SK-N-SH (cell line): ENCODE results near the gene INPP5E. TPM values are rescaled to one million over a fixed set of nuclear protein-coding genes. Genes with fewer than 3 reads are reported as not detected.

Source experiments
- CTCF ChIA-PET: fragments of 300-600, 350-600 bp; formaldehyde crosslinking; extraction: SDS; loops from one replicate; lab custom pipeline; 2021; lab: Yijun Ruan, JAX
- POLR2A ChIA-PET: fragments of 350-600 bp; sonication (Branson Sonifier 250); formaldehyde crosslinking; extraction: SDS; loops from one replicate; lab custom pipeline; 2020; ENCODE audit warnings: antibody characterized with exemption, inconsistent platforms; lab: Yijun Ruan, JAX
- DNase-seq: peaks from one replicate; pipeline ENCODE4 v3.0.0; 2012
- H2AFZ ChIP-seq: fragments of 200-600 bp; sonication (generic); 2 replicates; pipeline ENCODE4 v1.8.1; 2016; ENCODE audit warnings: antibody characterized with exemption, mild to moderate bottlenecking, low read depth
- H3F3A ChIP-seq: fragments of 200-600 bp; sonication (generic); replicated peaks from 2 replicates; pipeline ENCODE3; 2016; ENCODE audit warnings: antibody characterized with exemption, mild to moderate bottlenecking; ENCODE audit not compliant: insufficient read depth
- H3K27ac ChIP-seq, 2 experiments: fragments of 200-500 bp in 1 of 2; fragments of 200-600 bp in 1 of 2; sonication (Bioruptor generic) in 1 of 2; sonication (generic), shearing (Covaris generic) in 1 of 2; 2 replicates each; pipeline versions ENCODE4 v1.5.1 to v1.6.1; 2014 to 2016; ENCODE audit warnings: low read depth in 2 of 2, inconsistent platforms in 1 of 2, low read length in 1 of 2, mild to moderate bottlenecking in 1 of 2, mixed read lengths in 1 of 2
- H3K27me3 ChIP-seq: fragments of 200-600 bp; sonication (generic), shearing (Covaris generic); 2 replicates; pipeline ENCODE4 v1.6.1; 2016; ENCODE audit warnings: mixed run types; ENCODE audit not compliant: insufficient read depth
- H3K36me3 ChIP-seq, 2 experiments: fragments of 200-500 bp in 1 of 2; fragments of 200-600 bp in 1 of 2; sonication (Bioruptor generic) in 1 of 2; sonication (generic) in 1 of 2; replicated peaks in 1 of 2; 2 replicates each; pipeline versions ENCODE3 to v1.5.1; 2014 to 2016; ENCODE audit warnings: low read length in 1 of 2, mild to moderate bottlenecking in 1 of 2; ENCODE audit not compliant: insufficient read depth in 2 of 2, control insufficient read depth in 1 of 2
- H3K4me1 ChIP-seq, 2 experiments: fragments of 200-500 bp in 1 of 2; fragments of 200-600 bp in 1 of 2; sonication (Bioruptor generic) in 1 of 2; sonication (generic), shearing (Covaris generic) in 1 of 2; 2 replicates each; pipeline versions ENCODE4 v1.5.1 to v1.6.1; 2014 to 2016; ENCODE audit warnings: low read depth in 1 of 2, low read length in 1 of 2, mixed run types in 1 of 2; ENCODE audit not compliant: insufficient read depth in 2 of 2, control insufficient read depth in 1 of 2
- H3K4me2 ChIP-seq: fragments of 200-600 bp; sonication (generic), shearing (Covaris generic); 2 replicates; pipeline ENCODE4 v1.6.1; 2017; ENCODE audit warnings: mixed run types
- H3K4me3 ChIP-seq, 2 experiments: fragments of 200-500 bp in 1 of 2; fragments of 200-600 bp in 1 of 2; sonication (Bioruptor generic) in 1 of 2; sonication (generic), shearing (Covaris generic) in 1 of 2; 2 replicates each; pipeline versions ENCODE4 v1.5.1 to v1.8.1; 2014 to 2016; ENCODE audit warnings: low read depth in 2 of 2, inconsistent platforms in 1 of 2, low read length in 1 of 2, mild to moderate bottlenecking in 1 of 2, mixed read lengths in 1 of 2, moderate library complexity in 1 of 2
- H3K79me2 ChIP-seq: fragments of 200-600 bp; sonication (generic); 2 replicates; pipeline ENCODE4 v1.8.1; 2017; ENCODE audit warnings: mild to moderate bottlenecking; ENCODE audit not compliant: insufficient read depth
- H3K9ac ChIP-seq: fragments of 200-600 bp; sonication (generic); 2 replicates; pipeline ENCODE4 v1.6.1; 2017; ENCODE audit warnings: mixed run types
- H3K9me2 ChIP-seq: fragments of 200-600 bp; sonication (generic); 2 replicates; pipeline ENCODE4 v1.6.1; 2017; ENCODE audit warnings: mixed run types
- H3K9me3 ChIP-seq: fragments of 200-600 bp; sonication (generic); 2 replicates; pipeline ENCODE4 v1.6.1; 2017; ENCODE audit warnings: mixed run types, mild to moderate bottlenecking, moderate library complexity
- H4K20me1 ChIP-seq: fragments of 200-600 bp; sonication (generic); 2 replicates; pipeline ENCODE4 v1.6.1; 2017; ENCODE audit warnings: mild to moderate bottlenecking, mixed run types; ENCODE audit not compliant: insufficient read depth
- ELF1 ChIP-seq: IDR thresholded peaks from 2 replicates; pipeline ENCODE4 v1.4.0; 2012
- EP300 ChIP-seq, 2 experiments: IDR thresholded peaks; 2 replicates each; pipeline versions ENCODE4 v1.4.0 to v1.6.1; 2012; ENCODE audit warnings: borderline replicate concordance in 1 of 2, low read depth in 1 of 2, low read length in 1 of 2
- EZH2phosphoT487 ChIP-seq: fragments of 200-600 bp; sonication (generic); IDR thresholded peaks from 2 replicates; pipeline ENCODE4 v1.6.1; 2017; ENCODE audit warnings: low read depth, mixed run types, mild to moderate bottlenecking, antibody characterized with exemption, moderate library complexity, borderline replicate concordance
- FOSL2 ChIP-seq: IDR thresholded peaks from 2 replicates; pipeline ENCODE4 v1.4.0; 2012; ENCODE audit warnings: low read depth, mild to moderate bottlenecking, moderate library complexity, borderline replicate concordance
- FOXJ3 ChIP-seq: sonication (generic); formaldehyde crosslinking; IDR thresholded peaks from 2 replicates; pipeline ENCODE4 v1.5.1; 2020; ENCODE audit warnings: mild to moderate bottlenecking, missing genetic modification reagents
- FOXM1 ChIP-seq: IDR thresholded peaks from 2 replicates; pipeline ENCODE4 v1.4.0; 2012; ENCODE audit warnings: low read depth, mild to moderate bottlenecking
- RAD21 ChIP-seq: IDR thresholded peaks from 2 replicates; pipeline ENCODE4 v1.6.1; 2012; ENCODE audit warnings: mild to moderate bottlenecking, low read length
- RFX5 ChIP-seq: IDR thresholded peaks from 2 replicates; pipeline ENCODE4 v1.6.1; 2012; ENCODE audit warnings: mild to moderate bottlenecking, improper control_type of control experiment, low read length
- RXRA ChIP-seq: IDR thresholded peaks from 2 replicates; pipeline ENCODE4 v1.4.0; 2012; ENCODE audit warnings: low read depth, mild to moderate bottlenecking, borderline replicate concordance
- SIN3A ChIP-seq: IDR thresholded peaks from 2 replicates; pipeline ENCODE4 v1.6.1; 2012; ENCODE audit warnings: low read depth, mild to moderate bottlenecking, low read length, moderate library complexity, borderline replicate concordance
- TAF1 ChIP-seq: IDR thresholded peaks from 2 replicates; pipeline ENCODE4 v1.6.1; 2012; ENCODE audit warnings: low read depth, mild to moderate bottlenecking, low read length, moderate library complexity, borderline replicate concordance
- TCF12 ChIP-seq: IDR thresholded peaks from 2 replicates; pipeline ENCODE4 v1.4.0; 2012
- TEAD4 ChIP-seq: IDR thresholded peaks from 2 replicates; pipeline ENCODE4 v1.4.0; 2012; ENCODE audit warnings: mild to moderate bottlenecking, borderline replicate concordance; ENCODE audit not compliant: insufficient read depth
- YY1 ChIP-seq: IDR thresholded peaks from 2 replicates; pipeline ENCODE4 v1.4.0; 2012; ENCODE audit warnings: low read depth, mild to moderate bottlenecking
- WGBS: methylation state at CpG from one replicate; pipeline ENCODE4 v1.1.6; 2017; ENCODE audit warnings: low lambda C conversion rate; 5-methylcytosine and 5-hydroxymethylcytosine counted together
- polyA plus RNA-seq, 3 experiments: library from polyadenylated mRNA; depleted of rRNA; stranded (reverse); fragments of >200 nt; gene quantifications; 2 replicates each; pipeline ENCODE4 v1.2.3, GENCODE V29; 2012
- TF ChIP-seq, protein P1 (sequence below): IDR thresholded peaks from 2 replicates; pipeline ENCODE4 v1.4.0; 2012; ENCODE audit warnings: low read depth, borderline replicate concordance
- TF ChIP-seq, protein P2 (sequence below): fragments of 200-600 bp; sonication (generic); IDR thresholded peaks from 2 replicates; pipeline ENCODE4 v1.6.1; 2017; ENCODE audit warnings: antibody characterized with exemption, mild to moderate bottlenecking, moderate library complexity
- TF ChIP-seq, protein P3 (sequence below): fragments of 150-350 bp; IDR thresholded peaks from 2 replicates; pipeline ENCODE4 v1.6.1; 2016; ENCODE audit warnings: mild to moderate bottlenecking, low read depth, low read length
- TF ChIP-seq, protein P4 (sequence below): IDR thresholded peaks from 2 replicates; pipeline ENCODE4 v1.4.0; 2012; ENCODE audit warnings: low read depth
- TF ChIP-seq, protein P5 (sequence below): IDR thresholded peaks from 2 replicates; pipeline ENCODE4; 2012
- TF ChIP-seq, protein P6 (sequence below): fragments of 150-350 bp; IDR thresholded peaks from 2 replicates; pipeline ENCODE4 v1.6.1; 2017; ENCODE audit warnings: antibody characterized with exemption, low read length, low read depth, borderline replicate concordance

Gene INPP5E
- polyA plus RNA-seq, 1 of the 3 experiments (the other 2 are of a cell fraction): 12.8 TPM

DNA sequence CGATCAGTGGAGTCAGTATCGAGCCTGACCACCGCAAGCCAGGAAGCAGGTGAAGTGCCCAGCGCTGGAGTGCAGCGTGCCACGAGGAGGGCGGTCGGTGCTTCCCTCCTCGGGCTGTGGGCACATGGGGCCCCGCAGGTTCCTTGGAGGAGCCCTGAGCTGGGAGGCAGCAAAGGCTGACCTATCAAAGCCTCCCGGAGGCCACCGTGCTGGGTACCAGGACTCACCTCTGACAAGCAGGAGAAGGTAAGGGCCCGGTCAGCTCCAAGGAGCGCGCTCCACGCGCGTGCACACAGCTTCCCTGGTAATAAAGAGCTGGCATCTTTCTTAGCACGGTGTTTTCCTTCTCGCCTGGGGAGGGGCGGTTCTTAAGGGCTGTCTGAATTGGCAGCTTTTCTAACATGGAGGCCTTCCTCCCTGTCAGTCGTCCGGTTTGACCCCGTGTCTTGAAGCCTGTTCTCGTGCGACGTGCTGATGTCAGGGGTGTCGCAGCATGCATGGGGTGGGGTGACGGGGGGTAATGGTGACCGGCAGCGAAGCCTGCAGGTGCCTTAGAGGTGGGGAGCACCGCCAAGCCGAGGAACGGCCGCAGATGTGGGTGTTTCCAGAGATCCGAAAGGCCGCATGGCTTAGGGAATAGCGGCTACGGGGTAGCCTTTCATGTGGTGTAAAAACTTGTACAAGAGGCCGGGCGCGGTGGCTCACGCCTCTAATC lies 16.1 kb downstream of the INPP5E start:
- TF ChIP-seq TAF1 (no peak), FOSL2 (no peak), EZH2phosphoT487 (no peak), EP300 (IDR thresholded peaks at IDR 0.05; ENCODE audit: borderline replicate concordance in 1 of 2, low read depth in 1 of 2, low read length in 1 of 2) (no peak), RFX5 (no peak), SIN3A (no peak), FOXM1 (no peak), TCF12 (no peak), RXRA (no peak)
- TF ChIP-seq, protein P1, sequence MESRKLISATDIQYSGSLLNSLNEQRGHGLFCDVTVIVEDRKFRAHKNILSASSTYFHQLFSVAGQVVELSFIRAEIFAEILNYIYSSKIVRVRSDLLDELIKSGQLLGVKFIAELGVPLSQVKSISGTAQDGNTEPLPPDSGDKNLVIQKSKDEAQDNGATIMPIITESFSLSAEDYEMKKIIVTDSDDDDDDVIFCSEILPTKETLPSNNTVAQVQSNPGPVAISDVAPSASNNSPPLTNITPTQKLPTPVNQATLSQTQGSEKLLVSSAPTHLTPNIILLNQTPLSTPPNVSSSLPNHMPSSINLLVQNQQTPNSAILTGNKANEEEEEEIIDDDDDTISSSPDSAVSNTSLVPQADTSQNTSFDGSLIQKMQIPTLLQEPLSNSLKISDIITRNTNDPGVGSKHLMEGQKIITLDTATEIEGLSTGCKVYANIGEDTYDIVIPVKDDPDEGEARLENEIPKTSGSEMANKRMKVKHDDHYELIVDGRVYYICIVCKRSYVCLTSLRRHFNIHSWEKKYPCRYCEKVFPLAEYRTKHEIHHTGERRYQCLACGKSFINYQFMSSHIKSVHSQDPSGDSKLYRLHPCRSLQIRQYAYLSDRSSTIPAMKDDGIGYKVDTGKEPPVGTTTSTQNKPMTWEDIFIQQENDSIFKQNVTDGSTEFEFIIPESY: no peak
- TF ChIP-seq, protein P2, sequence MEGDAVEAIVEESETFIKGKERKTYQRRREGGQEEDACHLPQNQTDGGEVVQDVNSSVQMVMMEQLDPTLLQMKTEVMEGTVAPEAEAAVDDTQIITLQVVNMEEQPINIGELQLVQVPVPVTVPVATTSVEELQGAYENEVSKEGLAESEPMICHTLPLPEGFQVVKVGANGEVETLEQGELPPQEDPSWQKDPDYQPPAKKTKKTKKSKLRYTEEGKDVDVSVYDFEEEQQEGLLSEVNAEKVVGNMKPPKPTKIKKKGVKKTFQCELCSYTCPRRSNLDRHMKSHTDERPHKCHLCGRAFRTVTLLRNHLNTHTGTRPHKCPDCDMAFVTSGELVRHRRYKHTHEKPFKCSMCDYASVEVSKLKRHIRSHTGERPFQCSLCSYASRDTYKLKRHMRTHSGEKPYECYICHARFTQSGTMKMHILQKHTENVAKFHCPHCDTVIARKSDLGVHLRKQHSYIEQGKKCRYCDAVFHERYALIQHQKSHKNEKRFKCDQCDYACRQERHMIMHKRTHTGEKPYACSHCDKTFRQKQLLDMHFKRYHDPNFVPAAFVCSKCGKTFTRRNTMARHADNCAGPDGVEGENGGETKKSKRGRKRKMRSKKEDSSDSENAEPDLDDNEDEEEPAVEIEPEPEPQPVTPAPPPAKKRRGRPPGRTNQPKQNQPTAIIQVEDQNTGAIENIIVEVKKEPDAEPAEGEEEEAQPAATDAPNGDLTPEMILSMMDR: no peak
- Histone ChIP-seq H3K79me2 (no peaks in the 10 kb centered on the region), H3F3A (peaks cover 16% of the 10 kb centered on the region), H3K9ac (no peak overlapping the region), H3K27ac (no peak overlapping the region), H3K4me2 (no peak overlapping the region), H3K36me3 (peaks cover 21 to 42% of the 10 kb centered on the region in 2 experiments), H2AFZ (no peak overlapping the region), H4K20me1 (no peaks in the 10 kb centered on the region), H3K9me2 (no peaks in the 10 kb centered on the region), H3K4me1 (no peaks in the 10 kb centered on the region), H3K27me3 (no peaks in the 10 kb centered on the region), H3K4me3 (no peak overlapping the region), H3K9me3 (no peaks in the 10 kb centered on the region)
- ChIA-PET CTCF (interaction anchor here (0.8 to 1.5 kb wide), 4 partner anchors 14 to 111 kb away, joined by 3 to 4 read pairs (median 4); no protein-coding TSS in a partner anchor), POLR2A (no interaction called here)
- DNase-seq: no peak
- WGBS: 98% methylated on average over 33 of the region's 43 CpGs

DNA sequence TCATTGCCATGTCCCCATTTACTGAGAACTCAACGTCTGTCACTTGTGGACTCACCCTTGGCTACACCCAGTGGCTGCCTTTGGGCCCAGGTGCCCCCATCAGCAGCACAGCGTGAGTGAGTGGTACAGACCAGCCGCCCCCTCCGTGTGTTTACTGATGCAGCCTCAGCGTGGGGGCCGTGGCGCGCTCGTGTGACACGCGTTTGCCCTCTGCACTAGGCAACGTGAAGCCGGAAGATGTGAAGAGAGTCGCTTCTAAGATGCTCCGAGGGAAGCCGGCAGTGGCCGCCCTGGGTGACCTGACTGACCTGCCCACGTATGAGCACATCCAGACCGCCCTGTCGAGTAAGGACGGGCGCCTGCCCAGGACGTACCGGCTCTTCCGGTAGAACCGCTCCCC lies 16.8 kb downstream of the INPP5E start:
- H3K27me3 ChIP-seq: no peaks in the 10 kb centered on the region
- no peak overlapping the region for H3K4me3 ChIP-seq
- no peaks in the 10 kb centered on the region for H3K9me3 ChIP-seq
- no peak overlapping the region for H3K27ac ChIP-seq
- peaks cover 12% of the 10 kb centered on the region for H3F3A ChIP-seq
- H3K79me2 ChIP-seq: no peaks in the 10 kb centered on the region
- DNase-seq: no peak
- ChIA-PET CTCF (no interaction called here), POLR2A (no interaction called here)
- no peak overlapping the region for H3K4me2 ChIP-seq
- no peak overlapping the region for H2AFZ ChIP-seq
- no peak overlapping the region for H3K9ac ChIP-seq
- WGBS: 90% methylated on average over 5 of the region's 26 CpGs
- peaks cover 21 to 49% of the 10 kb centered on the region in 2 experiments for H3K36me3 ChIP-seq
- no peaks in the 10 kb centered on the region for H3K9me2 ChIP-seq
- no peaks in the 10 kb centered on the region for H4K20me1 ChIP-seq
- no peaks in the 10 kb centered on the region for H3K4me1 ChIP-seq
- TF ChIP-seq, protein P3, sequence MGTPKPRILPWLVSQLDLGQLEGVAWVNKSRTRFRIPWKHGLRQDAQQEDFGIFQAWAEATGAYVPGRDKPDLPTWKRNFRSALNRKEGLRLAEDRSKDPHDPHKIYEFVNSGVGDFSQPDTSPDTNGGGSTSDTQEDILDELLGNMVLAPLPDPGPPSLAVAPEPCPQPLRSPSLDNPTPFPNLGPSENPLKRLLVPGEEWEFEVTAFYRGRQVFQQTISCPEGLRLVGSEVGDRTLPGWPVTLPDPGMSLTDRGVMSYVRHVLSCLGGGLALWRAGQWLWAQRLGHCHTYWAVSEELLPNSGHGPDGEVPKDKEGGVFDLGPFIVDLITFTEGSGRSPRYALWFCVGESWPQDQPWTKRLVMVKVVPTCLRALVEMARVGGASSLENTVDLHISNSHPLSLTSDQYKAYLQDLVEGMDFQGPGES: no peak
- TF ChIP-seq, protein P4, sequence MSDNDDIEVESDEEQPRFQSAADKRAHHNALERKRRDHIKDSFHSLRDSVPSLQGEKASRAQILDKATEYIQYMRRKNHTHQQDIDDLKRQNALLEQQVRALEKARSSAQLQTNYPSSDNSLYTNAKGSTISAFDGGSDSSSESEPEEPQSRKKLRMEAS: no peak
- no peak for TF ChIP-seq TEAD4
- TF ChIP-seq FOSL2: no peak
- no peak for TF ChIP-seq YY1
- no peak for TF ChIP-seq ELF1
- TF ChIP-seq RAD21: no peak
- TF ChIP-seq, protein P5, sequence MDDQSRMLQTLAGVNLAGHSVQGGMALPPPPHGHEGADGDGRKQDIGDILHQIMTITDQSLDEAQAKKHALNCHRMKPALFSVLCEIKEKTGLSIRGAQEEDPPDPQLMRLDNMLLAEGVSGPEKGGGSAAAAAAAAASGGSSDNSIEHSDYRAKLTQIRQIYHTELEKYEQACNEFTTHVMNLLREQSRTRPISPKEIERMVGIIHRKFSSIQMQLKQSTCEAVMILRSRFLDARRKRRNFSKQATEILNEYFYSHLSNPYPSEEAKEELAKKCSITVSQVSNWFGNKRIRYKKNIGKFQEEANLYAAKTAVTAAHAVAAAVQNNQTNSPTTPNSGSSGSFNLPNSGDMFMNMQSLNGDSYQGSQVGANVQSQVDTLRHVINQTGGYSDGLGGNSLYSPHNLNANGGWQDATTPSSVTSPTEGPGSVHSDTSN: no peak
- TF ChIP-seq FOXJ3: no peak
- no peak for TF ChIP-seq TCF12
- TF ChIP-seq, protein P6, sequence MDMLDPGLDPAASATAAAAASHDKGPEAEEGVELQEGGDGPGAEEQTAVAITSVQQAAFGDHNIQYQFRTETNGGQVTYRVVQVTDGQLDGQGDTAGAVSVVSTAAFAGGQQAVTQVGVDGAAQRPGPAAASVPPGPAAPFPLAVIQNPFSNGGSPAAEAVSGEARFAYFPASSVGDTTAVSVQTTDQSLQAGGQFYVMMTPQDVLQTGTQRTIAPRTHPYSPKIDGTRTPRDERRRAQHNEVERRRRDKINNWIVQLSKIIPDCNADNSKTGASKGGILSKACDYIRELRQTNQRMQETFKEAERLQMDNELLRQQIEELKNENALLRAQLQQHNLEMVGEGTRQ: no peak
